ENCODE measurements around the gene PCDH19. TPM values are rescaled to one million over a fixed set of nuclear protein-coding genes. Genes with fewer than 3 reads are reported as not detected.

The PCDH19 gene
- total RNA-seq, 4 donors from 2014 or later: 0.38 to 2.7 (median 1.4) TPM

- 26 to 44% methylated on average over 34 to 36 of the region's 36 CpGs for WGBS, 2 donors
- no peak for DNase-seq (ENCODE audit: low spot score in 2 of 2)
- no peak overlapping the region for H3K4me3 ChIP-seq (ENCODE audit: low read depth, poor library complexity, severe bottlenecking)
- TF ChIP-seq POLR2A (IDR thresholded peaks at IDR 0.05) (no peak), CTCF (IDR thresholded peaks at IDR 0.05) (no peak)
- intact Hi-C loops (cut with DNase I; ENCODE audit: low total_unique reads): no loop called here
These were observed 2.0 kb upstream of the PCDH19 start for GRCh38 chrX:100411802-100412715.

GRCh38 chrX:100410901-100411801, 1.1 kb upstream of the PCDH19 start:
- no peak for TF ChIP-seq CTCF (IDR thresholded peaks at IDR 0.05)
- TF ChIP-seq POLR2A (IDR thresholded peaks at IDR 0.05): no peak
- intact Hi-C loops (cut with DNase I; ENCODE audit: low total_unique reads): no loop called here

GRCh38 chrX:100408713-100409609, 1.1 kb downstream of the PCDH19 start:
- DNase-seq (ENCODE audit: low spot score in 2 of 2): no peak
- no peak overlapping the region for H3K4me3 ChIP-seq (ENCODE audit: low read depth, poor library complexity, severe bottlenecking)
- no peak for TF ChIP-seq CTCF (IDR thresholded peaks at IDR 0.05)
- TF ChIP-seq POLR2A (IDR thresholded peaks at IDR 0.05): no peak
- intact Hi-C loops (cut with DNase I; ENCODE audit: low total_unique reads): no loop called here
- 0 to 53% methylated on average over 7 to 51 of the region's 87 CpGs for WGBS, 2 donors

More at GRCh38 chrX:100410901-100411801, 1.1 kb upstream of the PCDH19 start:
- WGBS, 2 donors: 5 to 32% methylated on average over 17 to 43 of the region's 53 CpGs
- no peak overlapping the region for H3K4me3 ChIP-seq (ENCODE audit: low read depth, poor library complexity, severe bottlenecking)
- DNase-seq (ENCODE audit: low spot score in 2 of 2): no peak

- H3K4me3 ChIP-seq (ENCODE audit: low read depth, poor library complexity, severe bottlenecking): no peak overlapping the region
- intact Hi-C loops (cut with DNase I; ENCODE audit: low total_unique reads): no loop called here
- no peak for TF ChIP-seq POLR2A (IDR thresholded peaks at IDR 0.05)
- TF ChIP-seq CTCF (IDR thresholded peaks at IDR 0.05): no peak
These were observed 2.0 kb downstream of the PCDH19 start for GRCh38 chrX:100407784-100408712.

More at GRCh38 chrX:100407784-100408712, 2.0 kb downstream of the PCDH19 start:
- no peak for DNase-seq (ENCODE audit: low spot score in 2 of 2)
- 0 to 51% methylated on average over 7 to 89 of the region's 90 CpGs for WGBS, 2 donors

Measured in lower leg skin (tissue), 4 donors.